D721Med (cell line): ENCODE results near the gene NTF3.

Experiments
- DNase-seq: peaks from one replicate; pipeline ENCODE4 v3.0.0; 2011; ENCODE audit warnings: low spot score; ENCODE audit not compliant: insufficient read length
- FAIRE-seq: peaks from 2 replicates; lab custom pipeline; 2011; peaks lifted over from hg19 to GRCh38; lab: Jason Lieb, UNC
- TF ChIP-seq, protein P1 (sequence below): IDR thresholded peaks from 2 replicates; pipeline ENCODE4 v1.5.1; 2012; ENCODE audit warnings: mild to moderate bottlenecking, control low read depth; ENCODE audit not compliant: insufficient read depth; ENCODE audit errors: missing control alignments

Gene NTF3

DNA sequence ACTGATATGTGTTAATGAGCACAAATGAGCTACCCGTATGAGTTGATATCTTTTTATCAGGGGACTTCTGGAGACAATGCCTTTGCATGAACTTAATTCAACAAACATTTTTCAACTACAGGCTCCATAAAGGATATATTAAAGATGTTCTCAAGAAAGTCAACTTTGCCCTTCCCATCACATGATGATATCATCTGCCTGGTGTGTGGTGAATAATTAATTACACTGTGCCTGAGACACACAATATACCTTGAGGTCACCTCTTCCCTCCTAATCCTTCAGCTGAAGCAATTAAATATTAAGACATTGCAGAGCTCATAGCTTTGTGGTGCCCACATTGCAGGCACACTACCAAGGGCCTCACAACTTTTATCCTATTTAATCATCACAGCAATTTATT lies 22.3 kb upstream of the NTF3 start:
- FAIRE-seq: no peak
- TF ChIP-seq, protein P1, sequence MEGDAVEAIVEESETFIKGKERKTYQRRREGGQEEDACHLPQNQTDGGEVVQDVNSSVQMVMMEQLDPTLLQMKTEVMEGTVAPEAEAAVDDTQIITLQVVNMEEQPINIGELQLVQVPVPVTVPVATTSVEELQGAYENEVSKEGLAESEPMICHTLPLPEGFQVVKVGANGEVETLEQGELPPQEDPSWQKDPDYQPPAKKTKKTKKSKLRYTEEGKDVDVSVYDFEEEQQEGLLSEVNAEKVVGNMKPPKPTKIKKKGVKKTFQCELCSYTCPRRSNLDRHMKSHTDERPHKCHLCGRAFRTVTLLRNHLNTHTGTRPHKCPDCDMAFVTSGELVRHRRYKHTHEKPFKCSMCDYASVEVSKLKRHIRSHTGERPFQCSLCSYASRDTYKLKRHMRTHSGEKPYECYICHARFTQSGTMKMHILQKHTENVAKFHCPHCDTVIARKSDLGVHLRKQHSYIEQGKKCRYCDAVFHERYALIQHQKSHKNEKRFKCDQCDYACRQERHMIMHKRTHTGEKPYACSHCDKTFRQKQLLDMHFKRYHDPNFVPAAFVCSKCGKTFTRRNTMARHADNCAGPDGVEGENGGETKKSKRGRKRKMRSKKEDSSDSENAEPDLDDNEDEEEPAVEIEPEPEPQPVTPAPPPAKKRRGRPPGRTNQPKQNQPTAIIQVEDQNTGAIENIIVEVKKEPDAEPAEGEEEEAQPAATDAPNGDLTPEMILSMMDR: no peak

GRCh38 chr12:5416571-5416970 lies 15.3 kb upstream of the NTF3 start:
- FAIRE-seq (no peak), DNase-seq (no peak)
- TF ChIP-seq, protein P1: no peak

More for the DNA sequence above, 22.3 kb upstream of the NTF3 start:
- no peak for DNase-seq

DNA sequence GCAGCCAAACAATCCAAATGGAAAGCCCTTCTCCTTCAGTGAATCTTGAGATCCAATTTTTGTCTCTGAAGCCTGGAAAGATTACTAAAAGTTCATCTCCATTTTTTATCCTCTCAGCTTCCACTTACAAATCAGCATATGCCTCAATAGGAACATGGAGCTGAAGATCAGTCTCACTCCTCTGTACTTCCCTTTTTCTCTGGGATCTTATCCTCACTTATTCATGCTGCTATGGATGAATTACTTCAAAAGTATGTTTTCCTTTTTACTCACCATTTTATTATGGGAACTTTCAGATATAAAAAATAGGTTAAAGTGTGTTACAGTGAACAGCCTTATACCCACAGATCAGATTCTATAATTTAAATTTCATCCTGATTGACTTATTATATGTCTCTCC lies 14.4 kb upstream of the NTF3 start:
- FAIRE-seq: no peak

GRCh38 chr12:5428332-5429221 lies 3.3 kb upstream of the NTF3 start:
- TF ChIP-seq, protein P1: peak; percentile 76
- FAIRE-seq (no peak), DNase-seq (no peak)

More for the DNA sequence above, 14.4 kb upstream of the NTF3 start:
- no peak for DNase-seq
- TF ChIP-seq, protein P1: no peak

DNA sequence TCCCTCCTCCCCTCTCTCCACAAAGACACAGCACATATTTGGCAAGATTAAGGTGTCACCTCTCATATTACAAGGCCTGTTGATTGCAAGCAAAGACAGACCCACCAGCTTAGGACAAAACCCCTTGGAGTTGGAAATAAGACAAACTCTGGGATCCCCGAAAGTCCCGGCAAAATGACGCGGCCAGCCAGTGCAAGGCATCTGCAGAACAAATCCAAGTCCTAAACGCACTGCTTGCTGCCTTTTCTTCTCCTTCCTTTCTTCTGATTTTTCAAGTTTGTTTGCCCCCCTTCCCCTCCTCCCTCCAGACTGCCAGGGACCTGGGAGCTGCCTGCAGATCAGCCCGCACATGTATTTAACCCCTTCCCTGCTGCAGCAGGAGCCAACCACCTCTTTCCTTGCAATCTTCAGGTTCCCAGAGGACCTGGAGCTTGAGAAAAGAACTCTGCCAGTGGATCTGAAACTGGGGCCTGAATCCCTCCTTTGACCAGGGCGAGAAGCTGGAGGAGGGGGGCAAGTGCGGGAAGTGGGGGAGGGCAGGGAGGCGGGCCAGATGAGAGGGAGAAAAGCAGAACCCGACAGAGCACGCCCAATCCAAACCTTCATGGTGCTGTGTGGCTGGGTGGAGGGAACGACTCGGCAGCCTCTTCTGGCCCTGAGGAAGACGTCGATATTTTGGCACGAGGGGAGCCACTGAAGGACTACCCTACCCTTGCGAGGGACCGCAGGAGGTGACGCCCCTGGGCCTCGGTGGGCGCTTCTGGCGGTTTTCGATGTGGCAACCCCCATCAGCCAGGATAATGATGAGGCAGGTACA lies 2.0 kb upstream of the NTF3 start:
- DNase-seq: no peak
- TF ChIP-seq, protein P1: no peak
- no peak for FAIRE-seq

DNA sequence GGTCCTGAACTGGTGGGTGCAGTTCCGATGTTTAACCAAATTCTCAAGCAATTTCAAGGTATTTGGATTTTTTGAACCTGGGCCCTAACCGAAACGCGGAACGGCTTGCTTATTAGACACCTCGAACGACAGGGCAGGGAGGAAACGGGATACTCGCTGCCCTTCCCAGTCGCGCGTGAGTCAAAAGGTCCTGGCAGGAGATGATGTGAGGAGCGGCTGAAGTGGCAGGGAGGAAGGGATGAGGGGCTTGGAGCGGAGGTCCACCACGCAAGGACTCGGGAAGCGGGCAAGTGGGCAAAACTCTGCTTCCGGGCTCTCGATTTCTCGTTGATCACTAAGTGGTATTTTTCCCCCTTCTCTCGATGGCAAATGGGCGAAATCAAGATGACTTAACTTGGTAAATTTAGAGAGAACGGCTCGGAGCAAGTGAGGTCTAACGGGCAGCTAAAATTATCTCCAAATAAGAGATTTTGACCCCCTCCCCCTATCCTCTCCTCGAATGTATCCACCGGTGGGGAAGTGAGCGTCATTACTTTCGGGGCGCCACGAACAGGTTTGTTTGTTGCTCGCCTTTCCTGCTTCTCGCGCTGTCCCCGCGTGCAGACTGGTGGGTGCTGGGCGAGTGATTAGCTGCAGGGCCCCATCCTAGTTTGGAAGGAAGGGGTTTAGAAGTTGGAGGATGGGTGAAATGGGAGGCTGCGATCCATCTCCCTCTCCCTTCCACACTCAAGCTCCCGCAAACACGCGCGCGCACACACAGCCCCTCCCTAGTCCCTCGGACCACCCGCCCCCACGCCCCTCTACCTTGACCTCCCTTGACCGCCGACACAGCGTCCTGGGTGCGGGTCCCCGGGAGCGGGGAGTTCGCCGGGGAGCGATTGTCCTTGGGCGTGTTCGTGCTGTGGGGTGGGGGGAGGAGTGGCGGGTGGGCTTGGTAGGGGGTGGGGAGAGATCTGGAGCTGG lies 986 bp upstream of the NTF3 start:
- TF ChIP-seq, protein P1: no peak
- DNase-seq (no peak), FAIRE-seq (no peak)
